Measurements from ENCODE around the gene RGP1. TPM values are rescaled to one million over a fixed set of nuclear protein-coding genes. Genes with fewer than 3 reads are reported as not detected.

RGP1 gene
- total and polyA plus RNA-seq, 9 of the 15 experiments (the other 6 are each of a cell fraction or from before 2014, with no cell fraction given): 0.42 to 13.8 (median 6.7) TPM

- TF ChIP-seq YY1 (IDR thresholded peaks at IDR 0.05; ENCODE audit: borderline replicate concordance in 1 of 3, control insufficient read depth in 1 of 3, extremely low read depth in 1 of 3, insufficient read depth in 3 of 3, insufficient read length in 1 of 3, insufficient replicate concordance in 2 of 3, low read depth in 1 of 3, low read length in 2 of 3) (peak in 1 of 3 experiments; percentile 52), XRCC4 (IDR thresholded peaks at IDR 0.05; ENCODE audit: extremely low read depth, insufficient read depth, insufficient read length) (no peak), UBTF (IDR thresholded peaks at IDR 0.05; ENCODE audit: borderline replicate concordance in 1 of 2, low read depth in 2 of 2, low read length in 2 of 2) (peak; percentile 68 to 97; a peak in 3 of 4 replicates), TCF3 (CRISPR knock-in tag; IDR thresholded peaks at IDR 0.05) (peak; percentile 89), NFIC (IDR thresholded peaks at IDR 0.05) (peak; percentile 57), STAT5A (IDR thresholded peaks at IDR 0.05; ENCODE audit: borderline replicate concordance, low read length) (peak; percentile 51; the same call in 1 of the 2 replicates), CBFA2T3 (IDR thresholded peaks at IDR 0.05) (peak; percentile 89), GATAD2B (IDR thresholded peaks at IDR 0.05; ENCODE audit: borderline replicate concordance) (no peak), MYC (IDR thresholded peaks at IDR 0.05; ENCODE audit: low read depth, low read length) (0 out of 2 replicates have a peak, but pooled peaks have one; percentile 18), MYC (CRISPR knock-in tag; IDR thresholded peaks at IDR 0.05; ENCODE audit: borderline replicate concordance, low read depth) (no peak), TRIM24 (IDR thresholded peaks at IDR 0.05) (peak in 1 of 2 experiments; percentile 34; a peak in 2 of 4 replicates), TEAD4 (IDR thresholded peaks at IDR 0.05; ENCODE audit: low read length) (peak; percentile 71), TEAD4 (CRISPR knock-in tag; IDR thresholded peaks at IDR 0.05; ENCODE audit: borderline replicate concordance) (no peak), SMARCA4 (IDR thresholded peaks at IDR 0.05) (peak; percentile 53; the same call in 1 of the 2 replicates), ZBTB26 (CRISPR knock-in tag; IDR thresholded peaks at IDR 0.05) (no peak), ARID1B (IDR thresholded peaks at IDR 0.05) (peak; percentile 87), CTBP1 (IDR thresholded peaks at IDR 0.05; ENCODE audit: borderline replicate concordance) (peak; percentile 38; the same call in 1 of the 2 replicates)
- TF ChIP-seq, protein P1, sequence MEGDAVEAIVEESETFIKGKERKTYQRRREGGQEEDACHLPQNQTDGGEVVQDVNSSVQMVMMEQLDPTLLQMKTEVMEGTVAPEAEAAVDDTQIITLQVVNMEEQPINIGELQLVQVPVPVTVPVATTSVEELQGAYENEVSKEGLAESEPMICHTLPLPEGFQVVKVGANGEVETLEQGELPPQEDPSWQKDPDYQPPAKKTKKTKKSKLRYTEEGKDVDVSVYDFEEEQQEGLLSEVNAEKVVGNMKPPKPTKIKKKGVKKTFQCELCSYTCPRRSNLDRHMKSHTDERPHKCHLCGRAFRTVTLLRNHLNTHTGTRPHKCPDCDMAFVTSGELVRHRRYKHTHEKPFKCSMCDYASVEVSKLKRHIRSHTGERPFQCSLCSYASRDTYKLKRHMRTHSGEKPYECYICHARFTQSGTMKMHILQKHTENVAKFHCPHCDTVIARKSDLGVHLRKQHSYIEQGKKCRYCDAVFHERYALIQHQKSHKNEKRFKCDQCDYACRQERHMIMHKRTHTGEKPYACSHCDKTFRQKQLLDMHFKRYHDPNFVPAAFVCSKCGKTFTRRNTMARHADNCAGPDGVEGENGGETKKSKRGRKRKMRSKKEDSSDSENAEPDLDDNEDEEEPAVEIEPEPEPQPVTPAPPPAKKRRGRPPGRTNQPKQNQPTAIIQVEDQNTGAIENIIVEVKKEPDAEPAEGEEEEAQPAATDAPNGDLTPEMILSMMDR (IDR thresholded peaks at IDR 0.05 in 2 of 3, conservative IDR thresholded peaks at IDR 0.05 in 1 of 3; ENCODE audit: insufficient read depth in 2 of 3, low read depth in 1 of 3, low read length in 3 of 3): peak in 2 of 3 experiments; percentile 14 to 15; a peak in 1 of 6 replicates
Observed at GRCh38 chr9:35801328-35802128, 52.4 kb downstream of the RGP1 start (continued).
